K562 (cell line): ENCODE measurements around the gene FUNDC2. TPM values are rescaled to one million over a fixed set of nuclear protein-coding genes. Genes with fewer than 3 reads are reported as not detected.

ENCODE experiments used
- ARID4B ChIP-seq: sonication (generic); formaldehyde crosslinking; IDR thresholded peaks from 2 replicates; pipeline ENCODE4 v1.8.0; 2022; ENCODE audit warnings: mild to moderate bottlenecking, missing genetic modification reagents
- CEBPZ ChIP-seq: fragments of 150-350 bp; IDR thresholded peaks from 2 replicates; pipeline ENCODE4 v1.6.1; 2014; ENCODE audit warnings: low read depth, mild to moderate bottlenecking, low read length, borderline replicate concordance
- CHCHD3 ChIP-seq: fragments of 250-450 bp; sonication (Bioruptor Pico); IDR thresholded peaks from 2 replicates; pipeline ENCODE4 v2.1.2; 2022; ENCODE audit warnings: mild to moderate bottlenecking
- CHD4 ChIP-seq: fragments of 200-600 bp; sonication (generic); IDR thresholded peaks from 3 replicates; pipeline ENCODE4 v1.6.1; 2012; ENCODE audit warnings: low read depth, mild to moderate bottlenecking, mixed read lengths, low read length, inconsistent platforms; ENCODE audit not compliant: insufficient read depth, insufficient replicate concordance, poor library complexity, severe bottlenecking
- ERF ChIP-seq: fragments of 450-650 bp; formaldehyde crosslinking; IDR thresholded peaks from 2 replicates; pipeline ENCODE4 v1.4.0; 2020; ENCODE audit warnings: mild to moderate bottlenecking, mixed read lengths
- HMG20A ChIP-seq: fragments of 450-650 bp; formaldehyde crosslinking; conservative IDR thresholded peaks from 2 replicates; pipeline ENCODE4 v1.4.0; 2020; ENCODE audit warnings: mild to moderate bottlenecking, mixed read lengths
- NR3C1 ChIP-seq: sonication (generic); formaldehyde crosslinking; IDR thresholded peaks from 2 replicates; pipeline ENCODE4 v1.8.1; 2022; ENCODE audit warnings: missing genetic modification reagents
- PKNOX1 ChIP-seq: fragments of 450-650 bp; IDR thresholded peaks from 2 replicates; pipeline ENCODE4 v1.6.1; 2016
- SETDB1 ChIP-seq: IDR thresholded peaks from one replicate; pipeline ENCODE4 v1.6.1; 2012; ENCODE audit warnings: low read length, control low read depth, inconsistent platforms
- SRSF1 ChIP-seq: fragments of 200-400 bp; formaldehyde crosslinking; IDR thresholded peaks from 2 replicates; pipeline ENCODE4 v1.6.1; 2017; ENCODE audit warnings: mild to moderate bottlenecking, low read depth, low read length, moderate library complexity
- USF1 ChIP-seq: sonication (generic); formaldehyde crosslinking; IDR thresholded peaks from 2 replicates; pipeline ENCODE4 v1.9.0; 2022; ENCODE audit warnings: mild to moderate bottlenecking, missing genetic modification reagents
- ZBTB34 ChIP-seq: fragments of 250-450 bp; sonication (Bioruptor Pico); IDR thresholded peaks from 2 replicates; pipeline ENCODE4 v1.8.0; 2021; ENCODE audit warnings: mild to moderate bottlenecking, moderate library complexity
- ZNF133 ChIP-seq: fragments of 250-450 bp; sonication (Bioruptor Pico); IDR thresholded peaks from 2 replicates; pipeline ENCODE4 v1.4.0; 2020; ENCODE audit warnings: mild to moderate bottlenecking
- ZNF146 ChIP-seq: IDR thresholded peaks from one replicate; pipeline ENCODE4 v1.6.1; 2018; ENCODE audit warnings: missing compliant biosample characterization; ENCODE audit not compliant: unreplicated experiment
- ZNF324 ChIP-seq: fragments of 250-450 bp; sonication (Bioruptor Pico); IDR thresholded peaks from 2 replicates; pipeline ENCODE4 v1.4.0; 2020; ENCODE audit warnings: mild to moderate bottlenecking
- ZNF408 ChIP-seq: fragments of 250-450 bp; sonication (Bioruptor Pico); IDR thresholded peaks from 2 replicates; pipeline ENCODE4 v1.4.0; 2020; ENCODE audit warnings: low read depth, mild to moderate bottlenecking, moderate library complexity
- polyA plus RNA-seq, 8 experiments: library from polyadenylated mRNA; depleted of rRNA in 4 of 8; stranded (reverse) in 5 of 8; unstranded in 3 of 8; fragments of >200 nt; fragmentation: Nextera tagmentation in 2 of 8; fragmentation: Illumina TruSeq in 1 of 8; extraction: Ambion mirVana in 2 of 8; extraction: Trizol in 1 of 8; gene quantifications; 2 replicates each; pipeline versions ENCODE4 v1.2.1 to v1.2.3, GENCODE V29; 2011 to 2014; ENCODE audit warnings: inconsistent platforms in 1 of 8, missing spikeins in 1 of 8
- total RNA-seq, 7 experiments: library from RNA; depleted of rRNA in 6 of 7; stranded (reverse); fragments of >200 nt in 6 of 7; fragmentation: Illumina TruSeq in 2 of 7; extraction: Trizol in 2 of 7; gene quantifications; 2 replicates each; pipeline versions ENCODE4 v1.2.1 to v1.2.3, GENCODE V29; 2011 to 2021; ENCODE audit warnings: low replicate concordance in 1 of 7

The FUNDC2 gene
- total and polyA plus RNA-seq, 9 of the 15 experiments (the other 6 are each of a cell fraction or from before 2014, with no cell fraction given): 50.6 to 235 (median 123) TPM

- TF ChIP-seq ARID4B (CRISPR knock-in tag) (no peak), USF1 (CRISPR knock-in tag) (no peak), SRSF1 (no peak), CHCHD3 (CRISPR knock-in tag) (no peak), ZNF133 (CRISPR knock-in tag) (no peak), CEBPZ (no peak), SETDB1 (no peak), PKNOX1 (no peak), ZBTB34 (no peak), ERF (CRISPR knock-in tag) (no peak), ZNF408 (CRISPR knock-in tag) (no peak), ZNF146 (CRISPR knock-in tag) (no peak), CHD4 (no peak), HMG20A (CRISPR knock-in tag) (no peak), ZNF324 (CRISPR knock-in tag) (no peak), NR3C1 (CRISPR knock-in tag) (no peak)
Measured at GRCh38 chrX:155070975-155071693, 44.5 kb downstream of the FUNDC2 start, which contains the start of the genes BRCC3, CMC4 and MTCP1 (continued).
